Stimulated activated CD4-positive, alpha-beta T cell treated with anti-CD3 and anti-CD28 coated beads, Interleukin-4, amount 100 ng/mL, for 4 hours (primary cell): ENCODE results near the gene SOHLH1.
A peak's percentile ranks its signal among the peaks of the same experiment; 100 is the strongest.

ENCODE experiments used
- DNase-seq, 2 experiments: peaks; one replicate each; pipeline ENCODE4 v3.0.0-alpha.2; 2020

SOHLH1 gene

DNA sequence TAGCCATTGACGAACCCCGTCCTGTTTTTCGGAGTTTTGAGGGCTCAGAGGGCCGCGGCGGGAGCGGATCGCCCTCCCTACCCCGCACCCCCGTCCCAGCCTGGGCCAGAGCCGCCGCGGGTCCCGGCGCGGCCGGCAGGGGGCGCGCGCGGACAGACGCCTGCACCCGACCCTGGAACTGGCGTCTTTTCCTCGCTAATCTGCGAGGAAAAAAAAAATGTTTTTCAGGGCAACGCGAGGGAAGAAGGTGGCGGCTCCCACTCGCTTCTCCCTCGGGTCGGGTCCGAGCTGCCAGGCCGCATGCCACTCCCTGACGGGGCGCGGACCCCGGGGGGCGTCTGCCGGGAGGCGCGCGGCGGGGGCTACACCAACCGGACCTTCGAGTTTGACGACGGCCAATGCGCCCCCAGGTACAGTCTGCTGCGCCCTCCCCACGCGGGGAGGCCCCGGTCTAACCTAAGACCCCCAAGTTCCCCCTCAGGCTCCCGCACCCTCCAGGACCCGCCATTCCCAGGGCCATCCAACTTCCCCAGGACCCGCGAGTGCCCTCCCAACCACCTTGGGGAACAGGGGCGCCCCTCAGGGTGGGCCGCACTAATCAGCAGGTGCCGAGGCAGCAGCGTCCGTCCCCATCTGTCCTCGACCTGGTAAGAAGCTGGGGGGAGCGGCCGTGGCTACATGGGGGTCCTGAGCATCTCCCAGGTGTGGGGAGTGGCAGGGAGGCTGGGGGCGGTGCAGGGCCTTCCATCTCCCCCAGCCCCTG, 2.9 kb upstream of the SOHLH1 start, which contains the start of gene KCNT1:
TSS of gene KCNT1 (plus strand) at position 227 of the 763 bp plus-strand sequence. CDS start at position 301, 74 bp downstream.
- peak; percentile 31 to 62 for DNase-seq

DNA sequence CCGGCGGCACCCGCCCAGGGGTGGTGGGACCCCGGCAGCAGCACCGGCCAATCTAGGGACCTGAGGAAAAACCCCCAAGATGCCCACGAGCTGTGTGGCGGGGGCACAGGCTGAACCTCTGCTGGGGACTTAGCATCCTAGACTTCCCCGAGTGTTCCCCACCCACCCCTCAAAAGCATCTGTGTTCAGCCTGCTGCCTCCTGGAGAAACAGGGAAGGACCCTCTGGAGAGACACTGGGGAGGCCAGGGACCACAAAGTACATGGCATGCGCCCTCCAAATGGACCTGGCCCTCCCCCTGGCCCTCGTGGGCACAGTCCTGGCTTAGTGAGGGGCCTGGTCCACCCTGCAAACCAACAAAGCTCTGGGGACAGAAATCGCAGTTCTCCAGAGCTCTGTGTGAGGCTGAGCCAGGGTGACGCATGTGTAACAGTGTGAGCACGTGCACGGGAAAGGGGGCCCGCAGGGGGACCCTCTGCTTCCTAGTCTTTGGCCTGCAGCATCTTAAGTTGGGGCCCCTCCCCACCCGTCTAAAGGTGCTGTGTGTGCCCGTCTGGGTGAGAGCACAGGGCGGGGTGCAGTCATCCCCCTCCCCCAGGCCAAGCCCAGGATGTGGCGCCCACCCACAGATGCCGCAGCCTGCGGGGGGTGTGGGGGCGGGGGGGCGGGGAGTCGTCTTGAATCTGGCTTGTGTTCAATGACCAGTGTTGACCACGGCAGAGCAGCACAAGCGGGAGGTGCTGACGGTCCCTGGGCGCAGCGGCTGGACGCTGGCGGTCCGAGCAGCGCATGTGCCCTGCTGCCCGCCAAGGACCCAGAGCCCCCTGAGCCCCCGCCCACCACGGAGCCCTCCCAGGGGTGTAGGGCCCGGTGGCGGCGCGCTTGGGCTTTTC, 2.0 kb upstream of the SOHLH1 start:
- peak in 1 of 2 experiments; percentile 32 for DNase-seq

DNA sequence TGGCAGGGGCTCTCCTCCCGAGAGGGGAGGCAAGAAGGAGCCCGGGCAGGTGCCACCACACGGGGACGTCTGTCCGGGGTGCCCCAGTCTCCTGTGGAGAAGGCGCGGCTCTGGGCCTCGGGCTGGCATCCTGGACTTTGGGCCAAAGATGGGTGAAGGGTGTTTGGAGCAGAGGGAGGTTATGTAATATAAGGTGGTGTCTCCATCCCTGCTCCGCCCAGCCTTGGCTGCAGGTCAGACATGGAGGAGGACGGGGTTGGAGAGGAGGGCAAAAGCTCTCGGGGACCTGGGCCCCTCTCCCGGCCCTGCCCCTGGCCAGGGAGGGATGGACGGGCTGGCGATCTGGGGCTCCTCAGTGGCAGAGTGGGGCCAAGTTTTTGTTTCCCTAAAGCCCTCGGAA, 1.2 kb upstream of the SOHLH1 start:
- DNase-seq, result no peak

DNA sequence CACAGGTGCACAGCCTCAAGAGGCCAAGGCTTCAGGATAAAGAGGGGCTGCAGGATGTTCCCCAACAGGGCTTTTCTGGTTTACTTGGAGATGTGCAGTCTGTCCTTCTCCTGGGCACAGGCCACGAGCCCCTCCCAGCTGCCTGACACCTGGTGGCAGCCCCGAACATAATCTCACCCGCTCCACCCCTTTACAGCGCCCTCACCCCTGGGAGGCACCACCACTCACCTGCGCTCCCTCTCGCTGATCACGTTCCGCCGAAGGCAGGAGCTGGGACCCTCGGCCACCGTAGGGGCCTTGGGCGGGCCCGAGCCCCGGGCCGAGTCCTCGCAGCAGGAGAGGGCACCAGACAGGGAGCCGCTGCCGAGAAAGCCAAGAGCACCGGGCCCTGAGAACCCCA, 514 bp downstream of the SOHLH1 start:
- DNase-seq, result no peak

DNA sequence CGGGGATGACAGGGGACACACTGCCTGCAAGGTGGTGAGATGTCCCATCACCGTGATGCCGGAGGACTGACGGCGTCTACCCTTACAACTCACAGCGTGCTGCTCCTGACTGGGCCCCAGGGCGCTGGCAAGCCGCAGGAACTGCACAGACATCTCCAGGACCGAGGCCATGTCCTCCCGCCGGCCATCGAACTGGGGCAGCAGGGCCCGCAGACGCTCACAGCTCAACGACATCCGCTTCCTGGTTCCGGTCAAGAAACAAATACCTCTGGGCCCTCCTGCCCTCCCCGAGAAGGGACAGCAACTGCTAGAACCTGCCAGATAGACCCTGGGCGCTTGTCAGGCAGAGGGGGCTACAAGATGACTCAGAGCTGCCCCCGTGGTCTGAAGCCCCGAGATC, 1.0 kb downstream of the SOHLH1 start:
- DNase-seq, result no peak

DNA sequence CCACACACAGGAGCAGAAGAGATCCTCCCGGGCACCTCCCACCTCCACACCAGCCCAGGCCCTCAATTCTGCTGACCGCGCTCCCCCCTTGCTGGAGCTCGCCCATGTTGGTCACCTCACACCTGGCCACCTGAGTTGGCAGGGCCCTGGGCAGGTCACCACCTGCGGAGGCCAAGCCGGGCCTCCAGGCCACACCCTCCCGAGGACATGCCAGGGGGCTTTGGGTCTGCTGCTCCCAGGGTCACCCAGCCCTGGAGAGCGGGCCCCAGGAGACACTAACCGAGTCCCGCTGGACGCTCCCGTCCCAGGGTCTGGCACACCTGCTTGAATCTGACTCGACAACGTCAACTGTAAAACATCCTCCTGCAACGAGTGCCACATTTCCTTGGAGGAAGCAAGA, 2.1 kb downstream of the SOHLH1 start:
- no peak for DNase-seq

DNA sequence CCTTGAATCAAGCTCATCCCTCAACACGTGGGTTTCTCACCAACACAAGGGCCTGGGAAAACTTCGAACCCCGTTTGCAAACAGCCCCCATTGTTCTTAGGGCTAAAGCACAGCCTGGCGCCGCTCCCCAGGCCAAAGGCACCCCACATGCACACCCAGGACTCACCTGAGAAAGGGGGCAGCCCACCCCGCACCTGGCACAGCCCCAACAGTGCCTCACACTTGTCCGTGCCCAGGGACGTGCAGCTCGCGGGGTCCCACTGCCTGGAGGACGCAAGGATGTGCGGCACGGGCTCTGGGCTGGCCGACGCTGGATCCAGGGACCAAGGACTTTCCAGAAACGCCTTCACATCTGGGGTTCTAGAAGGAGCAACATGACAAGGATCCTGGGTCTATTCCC, 2.8 kb downstream of the SOHLH1 start:
- DNase-seq, result no peak

DNA sequence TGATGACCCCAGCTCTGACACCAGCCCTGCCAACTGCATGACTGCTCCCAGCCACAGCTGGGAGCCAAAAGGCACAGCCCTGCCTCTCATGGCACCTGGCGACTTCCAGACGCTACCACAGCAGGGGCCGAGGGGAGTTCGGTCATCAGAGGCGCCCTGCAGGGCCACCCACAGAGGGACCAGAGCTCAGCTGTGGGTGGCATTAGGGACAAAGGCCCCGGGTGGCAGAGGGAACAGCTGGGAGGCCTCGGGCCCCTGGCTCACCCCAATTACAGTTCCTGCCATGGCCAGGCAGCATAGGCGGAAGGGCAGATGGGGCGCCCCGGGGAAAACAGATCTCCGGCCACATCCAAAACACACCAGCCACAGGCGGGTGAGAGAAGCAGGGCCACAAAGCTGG, 3.6 kb downstream of the SOHLH1 start:
- DNase-seq, result no peak

DNA sequence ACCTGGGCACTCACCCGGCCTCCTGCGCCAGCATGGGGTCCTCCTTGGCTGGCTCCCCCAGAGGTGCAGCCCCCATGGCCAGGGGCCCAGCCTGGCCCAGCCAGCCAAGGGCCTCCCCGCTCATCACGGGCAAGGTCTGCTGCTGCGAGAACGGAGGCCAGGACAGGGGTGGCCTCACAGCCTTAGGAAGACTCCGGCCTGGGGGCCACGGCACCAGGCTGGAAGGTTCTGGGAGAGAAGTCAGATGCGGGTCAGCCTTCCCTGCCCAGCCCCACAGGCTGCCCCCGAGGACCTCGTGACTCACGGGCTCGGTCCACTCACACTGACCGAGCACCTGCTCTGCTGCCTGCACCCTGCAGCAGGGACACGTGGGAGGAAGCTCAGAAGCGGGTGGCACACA, 4.2 kb downstream of the SOHLH1 start:
- no peak for DNase-seq

DNA sequence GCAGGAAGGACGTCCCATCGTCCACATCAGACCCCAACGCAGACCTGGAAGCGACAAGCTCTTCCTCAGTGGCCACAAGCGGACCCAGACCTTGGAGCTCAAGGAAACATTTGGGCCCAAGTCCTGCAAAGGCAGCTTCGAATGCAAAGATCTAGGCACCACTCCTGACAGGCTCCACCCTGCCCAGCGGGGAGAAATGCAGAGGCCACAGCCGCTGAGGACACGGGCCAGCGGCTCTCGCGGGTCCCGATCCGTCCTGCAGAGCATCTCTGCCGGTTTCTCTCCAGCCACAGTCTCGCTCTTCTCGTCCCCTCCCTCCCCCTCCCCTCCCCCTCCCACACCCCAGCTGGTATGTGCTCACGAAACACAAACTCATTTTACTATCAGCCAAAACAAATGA, 4.9 kb downstream of the SOHLH1 start:
- no peak for DNase-seq

DNA sequence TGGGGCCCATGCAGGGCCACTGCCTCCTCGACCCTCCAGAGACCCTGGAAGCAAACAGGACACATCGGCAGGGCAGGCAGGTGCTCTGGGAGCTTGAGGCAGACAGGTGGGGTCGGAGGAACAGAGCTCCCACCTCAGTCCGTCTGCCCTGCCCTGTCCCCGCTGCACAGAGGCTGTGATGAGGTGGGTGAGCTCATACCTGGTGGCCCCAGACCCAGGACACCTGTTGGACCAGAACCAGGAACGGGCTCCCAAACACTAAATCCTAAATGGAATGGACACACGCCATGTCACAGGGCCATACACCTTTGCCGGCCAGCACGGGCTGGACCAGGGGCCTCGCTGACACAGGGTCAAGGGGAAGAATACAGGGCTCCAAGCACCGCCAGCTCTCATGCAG, 5.5 kb downstream of the SOHLH1 start:
- no peak for DNase-seq

DNA sequence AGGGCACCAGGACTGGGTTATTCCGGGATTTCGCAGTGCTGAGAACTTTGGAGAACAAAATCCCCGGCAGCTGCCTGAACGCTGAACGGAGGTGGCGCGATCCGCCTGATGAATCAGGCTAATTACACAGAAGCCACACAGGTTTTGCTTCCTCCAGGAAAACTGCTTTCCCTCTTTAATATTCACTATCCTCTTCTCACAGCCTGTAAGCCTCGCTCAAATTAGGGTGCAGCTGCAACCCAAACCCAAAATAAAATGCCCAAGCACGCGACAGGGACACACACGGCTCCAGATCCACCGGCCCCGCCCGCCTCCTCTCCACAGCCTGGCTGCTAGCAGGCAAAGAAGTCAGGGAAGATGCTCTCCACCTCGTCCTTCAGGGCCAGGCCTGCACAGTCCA, 6.0 kb downstream of the SOHLH1 start:
- no peak for DNase-seq

DNA sequence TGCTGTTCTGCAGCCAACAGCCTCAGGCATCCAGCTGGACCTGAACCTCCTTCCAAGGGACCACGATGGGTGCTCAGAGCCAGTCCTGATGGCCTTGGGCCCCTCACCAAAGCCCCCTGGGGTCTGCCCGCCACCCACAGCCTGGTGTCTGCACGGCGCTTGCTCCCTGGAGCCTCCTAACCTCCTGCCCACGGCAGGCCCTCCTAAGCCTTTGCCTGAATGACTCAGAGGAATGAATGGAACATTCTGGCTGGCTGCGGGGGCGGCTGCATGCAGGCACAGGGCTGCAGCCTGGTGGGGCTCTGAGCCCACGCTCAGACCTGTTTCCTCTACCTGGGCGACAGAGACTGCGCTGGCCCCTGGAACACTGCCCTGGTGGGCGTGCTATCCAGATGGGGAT, 6.9 kb downstream of the SOHLH1 start:
- peak in 1 of 2 experiments; percentile 13 for DNase-seq

DNA sequence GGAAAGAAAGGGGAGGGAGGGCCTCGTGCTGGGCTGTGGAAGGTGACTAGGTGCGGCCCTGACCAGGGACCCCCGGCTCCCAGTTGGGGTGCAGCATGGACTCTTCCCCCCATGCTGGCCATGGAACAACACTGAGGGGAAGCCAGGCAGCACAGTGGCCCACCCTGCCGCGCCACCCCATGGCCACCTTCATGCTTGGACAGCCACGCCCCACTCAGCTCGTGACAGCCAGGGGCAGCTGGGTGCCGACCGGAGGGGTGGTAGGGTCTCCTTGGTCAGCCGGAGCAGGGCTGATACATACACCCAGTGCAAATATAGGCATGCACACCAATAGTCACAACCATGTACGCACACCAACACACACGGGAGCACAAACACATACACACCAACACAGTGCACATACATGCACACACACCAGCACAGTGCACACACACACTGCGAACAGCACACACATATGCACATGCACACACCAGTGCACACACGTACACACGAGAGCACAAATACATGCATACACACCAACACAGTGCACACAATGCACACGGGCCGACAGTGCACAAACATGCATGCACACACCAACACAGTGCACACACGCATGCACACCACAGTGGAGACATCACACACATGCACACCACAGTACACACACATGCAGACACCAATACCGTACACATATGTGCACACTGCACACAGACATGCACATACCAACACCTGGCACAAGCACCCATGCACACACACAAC, 8.3 kb downstream of the SOHLH1 start:
- DNase-seq, result no peak

DNA sequence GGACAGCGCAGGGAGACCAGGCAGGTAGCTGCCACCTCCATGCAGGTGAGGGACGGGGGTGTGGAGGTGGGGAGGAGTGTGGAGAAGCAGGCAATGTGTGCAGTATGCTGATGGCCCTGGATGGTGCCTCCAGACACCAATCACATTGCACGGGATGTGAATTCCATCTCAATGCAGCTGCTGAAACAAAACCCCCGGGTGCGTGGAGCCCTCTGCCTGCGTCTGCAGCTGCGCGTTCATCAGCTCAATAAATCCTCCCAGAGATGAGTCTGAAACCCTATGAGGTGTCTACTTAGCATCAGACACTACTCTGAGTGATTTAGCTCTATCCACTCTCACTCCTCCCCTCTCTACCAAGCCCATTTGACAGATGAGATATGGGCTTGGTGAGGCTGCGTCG, 10.3 kb downstream of the SOHLH1 start:
- no peak for DNase-seq

DNA sequence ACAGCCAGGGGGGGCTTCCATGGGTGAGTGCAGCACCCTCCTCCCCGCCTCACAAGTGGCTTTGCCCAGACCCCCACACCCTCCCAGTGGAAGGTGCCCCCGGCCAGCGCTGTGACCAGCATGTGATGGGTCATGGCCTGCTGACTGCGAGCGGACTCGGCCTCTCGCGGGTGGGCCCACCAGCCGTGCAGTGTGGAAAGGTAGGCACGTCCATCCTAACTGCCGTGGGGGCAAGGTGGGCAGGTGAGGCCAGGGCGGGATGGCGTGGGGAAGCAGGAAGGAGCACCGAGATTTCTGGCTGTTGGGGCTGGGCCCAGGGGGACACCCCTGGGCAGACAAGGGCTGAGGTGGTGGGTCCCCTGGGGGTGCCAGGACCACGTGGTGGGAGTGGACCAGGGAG, 12.1 kb downstream of the SOHLH1 start:
- no peak for DNase-seq

DNA sequence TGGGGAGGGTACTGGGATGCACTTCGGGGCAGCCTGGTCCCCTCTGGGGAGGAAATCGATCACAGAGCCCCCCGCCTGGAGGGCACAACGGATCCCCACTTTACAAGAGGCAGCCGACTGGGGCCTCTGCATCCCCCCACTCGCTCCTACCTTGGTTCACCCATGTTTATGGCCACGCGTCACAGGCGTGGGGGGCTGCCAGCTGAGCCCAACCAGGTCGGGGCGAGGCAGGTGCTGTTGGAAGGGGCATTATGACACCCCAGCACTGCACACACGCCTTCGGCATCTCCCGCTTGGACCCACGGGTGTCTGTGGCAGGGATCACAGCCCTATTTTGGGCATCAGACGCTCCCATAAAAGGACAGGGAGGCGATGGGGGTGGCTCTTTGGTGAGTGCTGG, 14.6 kb downstream of the SOHLH1 start:
- no peak for DNase-seq

DNA sequence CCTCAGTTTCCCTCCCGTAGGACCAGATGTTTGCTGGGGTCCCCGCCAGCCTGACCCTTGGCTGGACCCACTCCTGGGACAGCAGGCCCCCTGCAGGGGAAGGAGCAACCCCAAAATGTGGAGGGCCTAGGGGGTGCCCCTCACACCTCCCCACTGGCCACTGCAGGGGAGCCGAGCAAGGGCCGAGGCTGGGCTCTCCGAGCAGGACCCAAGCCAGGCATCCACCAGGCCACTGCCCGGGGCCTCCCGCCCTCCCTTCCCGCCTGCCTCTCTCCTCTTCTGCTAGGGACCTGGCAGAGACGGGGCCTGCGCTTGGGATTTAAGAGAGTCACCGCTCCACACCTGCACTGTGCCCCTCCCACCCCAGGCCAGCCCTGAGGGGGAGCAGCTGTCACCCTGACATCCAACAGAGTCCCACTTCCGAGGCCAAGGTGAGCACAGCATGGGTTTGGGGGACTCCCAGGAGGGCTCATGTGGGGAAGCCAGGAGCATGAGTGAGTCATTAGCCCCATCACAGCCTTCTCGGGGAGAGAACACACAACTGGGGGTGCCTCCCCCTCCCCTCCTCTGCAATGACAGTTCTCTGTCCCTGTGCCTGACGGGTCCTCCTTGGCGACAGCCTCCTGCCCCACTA, 15.8 kb downstream of the SOHLH1 start:
- no peak for DNase-seq

DNA sequence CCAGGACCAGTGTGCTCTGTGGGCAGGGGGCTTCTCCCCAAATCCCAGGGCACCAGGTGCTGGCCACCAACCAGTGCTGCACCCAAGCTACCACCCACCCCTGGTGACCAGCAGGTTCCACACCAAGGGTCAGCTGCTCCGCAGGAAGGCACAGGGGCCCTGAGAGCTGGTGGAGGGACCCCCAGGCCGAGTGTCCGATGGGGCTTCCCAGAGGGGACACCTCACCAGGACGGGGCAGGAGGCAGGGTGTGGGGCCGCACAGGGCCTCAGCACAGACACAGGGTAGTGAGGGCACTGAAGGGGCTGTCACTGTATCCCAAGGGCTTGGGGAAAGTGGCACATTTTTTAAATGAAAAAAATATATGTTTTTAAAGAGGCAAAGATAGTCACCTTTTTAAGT, 18.1 kb downstream of the SOHLH1 start:
- DNase-seq, result no peak

DNA sequence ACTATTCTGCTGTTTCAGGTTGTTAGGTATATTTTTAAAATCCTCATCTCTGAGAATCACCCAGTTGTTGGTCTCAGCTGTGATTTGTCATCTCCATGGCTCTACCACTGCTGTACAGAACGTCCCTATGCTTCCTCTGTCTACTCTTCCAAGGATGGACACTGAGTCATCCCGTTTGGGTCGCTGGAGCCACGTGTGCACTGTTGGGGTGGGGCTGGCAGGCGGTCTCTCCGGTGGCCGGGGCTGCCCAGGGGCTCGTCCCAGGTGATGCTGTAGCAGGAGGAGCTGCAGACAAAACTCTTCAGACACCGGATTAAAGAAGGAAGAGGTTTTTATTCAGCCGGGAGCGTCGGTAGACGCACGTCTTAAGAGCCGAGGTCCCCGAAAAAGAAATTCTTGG, 19.2 kb downstream of the SOHLH1 start:
- no peak for DNase-seq

DNA sequence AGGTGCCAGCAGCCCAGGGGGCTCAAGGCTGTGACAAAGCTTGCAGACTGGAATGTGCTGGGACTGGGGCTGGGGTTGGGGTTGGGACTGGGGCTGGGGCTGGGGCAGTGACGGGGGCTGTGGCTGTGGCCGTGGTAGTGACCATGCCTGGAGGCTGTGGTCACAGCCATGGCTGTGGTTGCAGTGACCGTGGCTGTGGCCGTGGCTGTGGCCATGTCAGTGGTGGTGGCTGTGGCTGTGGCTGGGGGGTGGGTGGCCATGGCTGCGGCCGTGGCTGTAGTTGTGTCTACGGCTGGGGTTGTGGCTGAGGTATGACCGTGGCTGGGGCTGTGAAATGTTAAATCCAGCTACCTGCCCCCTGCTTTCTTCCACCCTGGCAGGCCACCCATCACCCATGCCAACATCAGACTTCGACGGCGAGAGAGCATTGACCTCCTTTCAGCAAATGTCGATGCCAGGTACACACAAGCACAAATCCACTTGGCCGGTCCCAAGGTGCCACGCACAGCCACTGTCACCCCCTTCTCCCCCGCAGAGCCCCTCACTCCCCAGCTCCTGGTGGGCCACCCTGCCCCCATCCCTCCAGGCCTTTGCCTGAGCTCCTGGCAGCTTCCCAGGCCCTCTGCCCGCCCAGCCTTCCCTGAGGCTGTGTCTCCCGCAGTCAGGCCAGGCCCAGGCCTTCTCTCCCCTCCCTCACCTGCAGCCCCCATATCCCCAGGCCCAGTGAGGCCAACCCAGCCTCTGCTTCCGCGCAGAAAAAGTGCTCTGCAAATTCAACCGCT, 20.9 kb downstream of the SOHLH1 start:
- no peak for DNase-seq

DNA sequence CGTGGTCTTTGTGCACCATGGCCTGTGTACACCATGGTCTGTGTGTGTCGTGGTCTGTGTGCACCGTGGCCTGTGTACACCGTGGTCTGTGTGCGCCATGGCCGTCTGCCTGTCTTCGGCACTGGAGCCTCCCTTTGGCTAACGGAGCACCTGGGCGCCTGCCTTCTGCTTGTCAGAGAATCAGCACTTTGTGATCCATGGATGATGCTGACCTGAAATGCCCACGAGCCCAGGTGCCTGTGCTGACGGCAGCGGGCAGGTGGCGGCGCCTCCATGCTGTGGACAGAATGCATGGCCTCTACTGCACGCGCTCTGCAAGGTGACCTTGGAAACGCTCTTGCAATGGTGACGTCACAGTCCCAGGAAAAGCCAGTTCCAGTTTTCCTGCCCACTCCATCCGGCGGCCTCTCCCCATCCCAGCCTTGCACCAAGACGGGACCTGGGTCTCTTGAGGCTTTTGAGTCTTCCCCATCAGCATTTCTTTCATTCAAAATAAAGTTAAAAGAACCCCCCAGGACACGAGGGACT, 21.6 kb downstream of the SOHLH1 start:
- DNase-seq, result no peak
